GM19328 (cell line): Measurements from ENCODE around the gene MACROD1.

ENCODE experiments used
- ATAC-seq: cut with Tn5 transposase; IDR thresholded peaks from one replicate; pipeline ENCODE4 v1.9.1; 2021; ENCODE audit warnings: mild to moderate bottlenecking, moderate library complexity; ENCODE audit not compliant: unreplicated experiment

Gene MACROD1

DNA sequence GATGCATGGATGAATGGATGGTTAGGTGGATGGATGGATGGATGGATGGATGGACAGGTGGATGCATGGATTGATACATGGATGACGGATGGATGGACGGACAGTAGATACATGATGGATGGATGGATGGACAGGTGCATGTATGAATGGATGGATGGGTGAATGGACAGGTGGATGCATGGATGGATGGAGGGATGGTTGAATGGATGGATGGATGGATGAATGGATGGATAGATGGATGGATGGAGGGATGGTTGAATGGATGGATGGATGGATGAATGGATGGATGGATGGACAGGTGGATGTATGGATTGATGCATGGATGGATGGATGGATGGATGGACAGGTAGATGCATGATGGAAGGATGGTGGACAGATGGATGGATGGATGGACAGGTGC is 51.7 kb downstream of the MACROD1 start:
- ATAC-seq, result no peak

DNA sequence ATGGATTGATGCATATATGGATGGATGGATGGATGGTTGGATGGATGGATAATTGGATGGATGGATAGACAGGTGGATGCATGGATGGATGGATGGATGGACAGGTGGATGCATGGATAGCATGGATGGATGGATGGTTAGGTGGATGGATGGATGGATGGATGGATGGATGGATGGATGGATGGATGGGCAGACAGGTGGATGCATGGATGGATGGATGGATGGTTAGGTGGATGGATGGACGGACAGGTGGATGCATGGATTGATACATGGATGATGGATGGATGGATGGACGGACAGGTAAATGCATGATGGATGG is 52.5 kb downstream of the MACROD1 start:
- no peak for ATAC-seq

DNA sequence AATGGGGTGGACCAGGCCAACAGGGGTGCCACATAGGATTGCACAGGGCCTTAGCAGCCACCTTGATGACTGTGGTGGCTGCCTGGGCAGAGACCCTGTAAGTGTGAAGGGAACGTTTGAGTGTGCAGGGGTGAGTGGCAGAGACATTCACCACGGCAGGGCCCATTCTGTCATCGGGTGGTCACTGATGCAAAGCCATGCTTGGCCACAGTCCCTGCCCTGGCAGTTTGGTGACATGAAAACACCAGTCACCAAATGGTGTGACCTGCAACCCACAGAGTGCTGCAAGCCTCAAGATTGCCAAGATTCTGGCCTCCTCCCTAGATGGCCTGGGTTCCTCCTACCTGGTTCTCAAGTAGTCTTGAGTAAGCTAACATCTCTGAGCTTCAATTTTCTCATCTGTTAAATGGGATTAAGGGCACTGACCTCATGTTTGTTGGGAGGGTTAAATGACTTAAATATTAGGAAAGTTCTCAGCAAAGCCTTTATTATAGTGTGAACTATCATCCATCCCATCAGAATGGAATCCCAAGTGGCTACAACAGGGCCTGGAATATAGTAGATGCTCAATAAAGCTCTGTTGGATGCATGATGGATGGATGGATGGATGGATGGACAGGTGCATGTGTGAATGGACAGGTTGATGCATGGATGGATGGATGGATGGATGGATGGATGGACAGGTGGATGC is 53.0 kb downstream of the MACROD1 start:
- no peak for ATAC-seq

DNA sequence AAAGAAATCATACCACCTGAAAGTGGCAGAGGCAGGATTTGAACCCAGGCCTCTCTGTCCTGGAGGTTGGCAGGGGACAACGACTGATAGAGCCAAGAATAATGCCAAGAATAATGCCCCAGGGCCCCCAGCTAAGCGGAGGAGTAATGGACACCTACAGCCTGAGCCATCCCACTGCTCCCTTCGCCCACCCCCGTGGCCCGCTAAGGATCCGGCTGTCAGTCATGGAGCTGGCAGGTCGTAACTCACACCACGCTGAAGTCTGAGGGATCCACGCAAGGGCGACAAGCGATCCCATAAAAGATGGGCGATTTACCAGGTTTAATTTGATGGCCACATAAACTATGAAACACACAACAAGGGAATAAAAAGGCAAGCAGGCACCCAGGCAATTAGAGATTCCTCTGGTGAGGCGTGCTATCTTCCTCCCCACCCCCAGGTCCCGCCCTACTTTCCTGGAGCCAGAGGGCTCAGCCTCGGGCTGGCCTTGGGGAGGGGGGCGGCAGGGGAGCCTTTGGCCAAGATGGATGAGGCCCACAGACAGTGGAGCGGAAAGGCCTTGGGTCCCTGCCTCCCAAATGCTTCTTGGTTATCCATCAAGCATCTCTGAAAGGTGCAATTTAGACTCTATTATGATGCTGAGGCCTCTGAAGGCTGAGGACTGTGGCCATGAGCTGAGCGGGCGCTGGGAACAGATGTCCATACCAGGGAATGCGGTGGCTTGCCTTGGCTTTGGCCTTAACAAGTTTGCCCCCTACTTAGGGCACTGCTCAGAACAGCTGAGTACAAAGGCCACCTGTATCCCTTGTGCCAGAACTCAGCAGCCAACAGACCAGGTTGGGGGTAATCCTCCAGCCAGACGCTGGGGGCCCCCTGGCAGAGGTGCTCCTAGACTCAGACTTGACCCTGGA is 55.2 kb downstream of the MACROD1 start:
- no peak for ATAC-seq

DNA sequence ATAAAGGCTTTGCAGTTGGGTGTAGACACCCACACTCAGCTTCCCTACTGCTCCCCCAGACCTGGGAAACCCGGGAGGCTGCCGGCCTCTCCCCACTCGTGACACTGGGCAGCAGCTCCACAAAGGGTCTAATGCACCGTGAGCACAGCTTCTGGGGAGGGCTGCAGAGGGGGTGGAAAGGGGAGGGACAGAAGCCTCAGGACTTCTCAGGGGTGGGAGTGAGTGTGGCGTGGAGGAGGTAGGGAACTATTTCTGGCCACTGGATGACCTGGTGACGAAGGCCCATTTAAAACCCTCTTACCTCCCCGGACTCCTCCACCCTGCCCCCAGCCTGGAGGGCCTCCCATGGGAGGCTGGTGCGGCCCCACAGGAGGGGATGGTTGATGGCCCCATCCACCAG is 56.6 kb downstream of the MACROD1 start:
- ATAC-seq, result no peak

DNA sequence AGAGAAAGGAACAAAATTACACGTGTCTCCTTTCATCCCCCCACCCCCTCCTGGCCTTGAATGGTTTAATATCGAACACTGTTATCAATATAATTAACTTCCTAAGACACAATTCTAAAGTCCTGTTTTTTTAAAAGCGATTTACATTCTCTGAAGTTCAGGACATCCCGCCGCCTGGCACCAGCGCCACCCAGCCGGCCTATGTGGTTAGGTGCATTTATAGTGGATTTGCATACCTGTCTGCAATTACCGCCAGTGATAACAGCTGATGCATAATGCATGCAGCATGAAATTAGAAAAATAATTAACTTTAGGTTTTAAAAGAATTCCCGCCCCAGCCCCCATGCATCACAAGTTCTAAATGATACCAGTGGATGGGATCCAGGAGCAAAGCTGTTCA is 58.6 kb downstream of the MACROD1 start:
- ATAC-seq, result no peak

DNA sequence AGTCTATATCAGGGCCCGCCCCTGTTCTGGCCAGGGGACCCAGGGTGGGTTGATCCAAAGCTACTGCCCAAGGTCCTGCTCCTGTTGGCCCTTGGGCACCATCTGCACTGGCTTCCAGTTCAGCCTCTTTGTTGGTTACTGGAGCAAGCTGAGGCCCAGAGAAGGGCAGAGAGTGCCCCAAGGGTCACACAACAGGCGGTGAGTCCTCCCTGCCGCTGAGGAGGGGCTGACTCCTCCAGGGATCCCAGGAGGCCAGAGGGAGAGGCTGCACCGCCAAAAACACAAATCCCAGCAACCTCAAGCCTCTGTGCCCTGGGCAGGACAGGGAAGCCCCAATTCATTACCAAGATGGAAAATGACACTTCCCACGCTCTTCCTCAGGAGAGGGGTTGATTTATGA is 61.3 kb downstream of the MACROD1 start:
- no peak for ATAC-seq

DNA sequence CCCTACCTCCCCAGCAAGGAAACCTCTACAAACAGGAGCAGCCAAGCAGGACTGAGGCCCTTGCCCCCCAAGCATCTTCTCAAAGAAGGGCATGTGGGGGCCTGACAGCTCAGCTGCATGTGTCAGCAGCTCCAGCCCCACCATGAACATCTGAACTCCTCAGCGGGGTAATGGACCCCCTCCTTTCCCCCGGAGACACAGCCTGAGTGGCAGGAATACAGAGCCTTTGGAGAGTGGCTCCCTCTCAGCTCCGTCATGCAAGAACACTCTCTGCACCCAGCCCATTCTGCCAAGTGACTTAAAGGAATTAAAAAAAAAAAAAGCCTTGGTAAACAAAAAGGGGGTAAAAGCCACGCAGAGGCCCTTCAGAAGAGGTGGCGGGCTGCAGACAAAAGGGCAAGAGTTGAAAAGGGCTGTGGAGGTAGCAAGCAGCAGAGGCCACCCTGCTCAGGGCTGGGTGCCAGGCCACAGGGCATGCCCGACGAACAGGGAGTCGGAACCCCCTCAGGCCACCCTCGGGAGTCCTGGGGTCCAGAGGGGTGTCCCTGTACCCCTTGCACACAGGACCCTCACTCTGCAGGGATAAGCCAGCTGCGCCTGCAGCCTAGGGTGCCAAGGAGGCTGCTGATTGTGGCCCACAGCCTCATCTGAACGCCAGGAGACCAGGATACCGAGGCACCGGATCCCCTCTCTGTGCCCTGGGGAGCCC is 62.5 kb downstream of the MACROD1 start:
- ATAC-seq, result no peak

DNA sequence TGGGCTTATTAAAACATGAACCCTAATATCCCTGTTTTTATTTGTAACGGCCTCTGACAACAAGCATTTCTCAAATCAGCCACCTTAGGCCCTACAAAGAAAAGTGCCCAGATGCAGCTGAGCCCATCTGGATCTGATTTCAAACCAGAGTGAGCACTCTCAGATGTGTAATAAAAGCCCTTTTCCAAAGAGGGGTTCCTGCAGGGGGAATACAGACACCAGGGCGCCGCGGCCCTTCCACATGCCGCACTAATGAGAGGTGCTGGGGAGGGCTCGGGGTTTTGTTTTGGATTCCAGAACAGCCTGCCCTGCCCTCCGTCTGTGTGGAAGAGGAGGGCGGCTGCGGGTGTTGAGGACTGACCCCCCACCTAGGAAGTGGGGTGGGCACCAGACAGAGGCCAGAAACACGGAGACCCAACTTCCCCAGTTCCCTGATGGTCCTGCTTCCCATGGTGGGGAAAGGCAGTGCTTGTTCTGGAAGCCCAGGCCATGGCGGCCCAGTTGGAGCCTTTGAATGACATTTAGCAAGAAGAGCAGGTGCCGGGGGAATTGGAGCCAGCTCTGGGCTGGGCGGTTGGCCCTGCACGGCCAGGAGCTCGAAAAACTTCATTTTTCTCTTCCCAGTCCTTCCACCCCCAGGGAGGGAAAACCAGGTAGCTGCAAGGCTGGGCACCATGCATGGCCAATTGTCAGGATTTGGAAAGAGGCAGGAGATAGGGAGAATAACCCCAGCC is 63.7 kb downstream of the MACROD1 start:
- no peak for ATAC-seq

DNA sequence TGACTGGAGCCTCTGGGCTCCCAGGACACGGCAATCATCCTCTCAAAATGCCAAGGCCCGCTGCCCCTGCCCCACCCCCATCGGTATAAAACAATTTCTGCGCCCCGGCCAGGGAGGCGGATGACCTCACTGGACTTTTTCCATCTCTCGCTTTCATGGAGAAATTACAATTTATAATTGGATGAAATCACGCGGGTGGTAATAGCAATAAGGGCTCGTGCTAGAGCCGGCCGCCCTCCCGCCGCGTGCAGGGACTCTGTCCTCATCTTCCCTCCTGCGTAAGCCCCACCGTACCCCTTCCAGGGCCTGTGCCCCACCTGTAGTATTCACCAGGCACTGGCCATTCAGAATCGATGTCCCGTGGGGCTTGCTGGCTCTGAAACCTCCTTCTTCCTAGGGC is 64.5 kb downstream of the MACROD1 start:
- ATAC-seq, result no peak

DNA sequence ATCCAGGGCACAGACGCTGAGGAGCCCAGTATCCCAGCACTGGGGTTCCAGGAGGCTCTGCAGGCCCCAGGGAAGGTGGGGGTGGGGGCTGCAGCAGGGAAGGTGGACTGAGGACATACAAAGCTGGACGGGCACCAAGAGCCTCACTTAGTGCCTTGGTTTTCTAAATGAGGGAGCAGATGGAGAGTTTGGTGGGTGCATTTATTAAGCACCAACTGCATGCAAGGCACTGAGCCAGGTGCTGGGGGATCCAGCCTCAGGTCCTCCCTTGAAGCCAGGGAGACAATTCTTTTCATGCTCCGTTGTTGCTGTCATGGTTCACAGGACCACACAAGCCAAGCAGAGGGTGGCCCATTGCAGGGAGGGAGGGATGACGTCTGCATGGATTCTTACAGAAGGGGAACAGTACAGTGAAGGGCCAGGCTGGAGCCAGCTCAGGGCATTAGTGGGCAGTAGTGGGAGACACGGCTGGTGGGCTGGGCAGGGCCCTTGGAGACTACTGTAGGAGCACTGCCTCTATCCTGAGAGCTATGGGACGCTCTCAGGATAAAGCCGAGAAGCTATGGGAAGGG is 65.0 kb downstream of the MACROD1 start:
- ATAC-seq, result no peak

DNA sequence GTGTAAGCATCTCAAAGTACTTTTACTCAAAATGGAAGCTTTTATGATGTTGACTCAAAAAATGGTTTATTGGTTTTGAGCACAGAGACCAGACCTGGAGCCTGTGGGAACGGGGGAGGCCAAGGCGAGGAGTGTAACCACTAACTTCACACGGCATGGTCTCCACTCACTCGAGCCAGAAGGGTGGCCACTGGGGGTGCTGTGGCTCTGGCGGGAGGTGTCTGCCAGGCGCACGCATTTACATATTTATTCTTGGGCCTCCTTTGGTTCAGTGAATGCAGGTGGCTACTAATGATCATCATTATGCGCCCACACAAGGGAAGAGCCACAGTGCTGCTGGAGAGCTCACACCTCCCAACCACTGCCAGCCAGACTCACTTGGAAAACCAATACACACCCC is 65.6 kb downstream of the MACROD1 start:
- ATAC-seq, result no peak

DNA sequence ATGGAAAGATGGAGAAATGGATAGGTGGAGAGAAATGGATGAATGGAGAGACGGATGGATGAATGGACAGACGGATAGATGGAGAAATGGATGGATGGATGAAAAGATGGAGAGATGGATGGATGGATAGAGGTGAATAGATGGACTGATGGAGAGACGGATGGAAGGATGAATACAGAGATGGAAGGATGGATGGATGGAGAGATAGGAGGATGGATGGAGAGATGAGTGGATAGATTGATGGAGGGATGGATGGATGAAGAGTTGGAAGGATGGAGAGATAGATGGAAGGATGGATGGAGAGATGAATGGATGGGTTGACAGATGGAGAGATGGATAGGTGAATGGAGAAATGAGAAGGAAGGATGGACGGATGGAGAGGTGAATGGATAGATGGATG is 66.5 kb downstream of the MACROD1 start:
- no peak for ATAC-seq

DNA sequence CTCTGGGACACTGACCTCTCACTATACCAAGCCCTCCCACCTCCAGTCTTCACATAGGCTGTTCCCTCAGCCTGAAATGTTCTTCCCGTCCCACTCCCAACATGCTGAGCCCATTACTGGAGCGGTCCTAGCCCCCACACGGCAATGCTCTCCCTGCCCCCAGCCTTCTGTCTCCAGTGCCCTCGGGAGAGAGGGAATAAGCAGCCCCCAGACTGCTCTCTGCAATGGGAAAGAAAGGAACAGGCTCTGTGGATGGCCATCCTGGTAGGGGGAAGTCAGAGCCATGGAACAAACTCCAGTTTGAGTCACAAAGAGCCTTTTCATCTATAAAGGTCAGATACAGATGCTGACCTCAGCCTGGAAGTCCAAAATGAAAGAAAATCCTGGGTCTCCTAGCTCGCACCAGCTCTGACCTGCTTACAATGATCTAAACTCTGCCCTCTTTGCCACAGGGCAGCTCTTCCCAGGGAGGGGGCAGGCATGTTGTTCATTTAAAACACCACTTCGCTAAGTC is 67.5 kb downstream of the MACROD1 start:
- no peak for ATAC-seq

DNA sequence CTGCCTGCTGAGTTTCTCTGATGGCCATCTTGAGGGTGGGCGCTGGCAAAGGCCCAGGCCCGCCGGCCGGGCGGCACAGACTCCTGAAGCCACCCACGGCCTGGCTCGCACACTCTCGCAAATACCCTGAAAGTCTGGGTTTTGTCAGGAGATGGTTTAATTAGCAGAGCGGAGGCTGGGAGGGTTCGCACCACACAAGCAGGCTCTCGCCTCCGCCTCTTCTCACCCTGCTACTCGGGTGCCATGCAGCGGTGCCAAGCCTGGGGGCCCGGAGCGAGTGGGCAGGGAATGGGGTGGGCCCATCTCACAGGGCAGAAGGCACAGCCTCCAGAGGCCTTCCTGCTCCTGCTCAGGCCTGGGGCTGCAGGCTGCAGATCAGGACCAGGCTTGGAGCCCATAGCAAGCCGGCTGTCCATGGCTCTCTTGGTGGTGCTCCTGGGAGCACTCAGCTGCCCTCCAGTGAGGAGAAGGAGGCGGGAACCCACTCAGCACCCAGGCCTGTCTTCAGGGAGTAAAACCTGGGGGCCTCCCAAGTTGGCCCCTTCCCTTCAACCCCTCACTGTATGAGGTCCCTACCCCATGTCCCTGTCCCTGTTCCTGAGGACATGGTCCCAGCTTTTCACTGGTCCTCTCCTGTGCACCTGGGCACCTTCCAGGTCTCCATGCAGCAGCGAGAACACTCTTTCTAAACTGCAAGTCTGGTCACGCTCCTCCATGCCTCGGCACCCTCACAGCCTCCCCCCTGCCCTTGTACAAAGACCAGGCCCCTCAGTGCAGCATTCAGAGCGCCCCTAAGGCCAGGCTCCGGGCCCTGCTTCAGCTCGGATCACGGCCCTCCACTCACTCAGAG is 68.2 kb downstream of the MACROD1 start:
- no peak for ATAC-seq

DNA sequence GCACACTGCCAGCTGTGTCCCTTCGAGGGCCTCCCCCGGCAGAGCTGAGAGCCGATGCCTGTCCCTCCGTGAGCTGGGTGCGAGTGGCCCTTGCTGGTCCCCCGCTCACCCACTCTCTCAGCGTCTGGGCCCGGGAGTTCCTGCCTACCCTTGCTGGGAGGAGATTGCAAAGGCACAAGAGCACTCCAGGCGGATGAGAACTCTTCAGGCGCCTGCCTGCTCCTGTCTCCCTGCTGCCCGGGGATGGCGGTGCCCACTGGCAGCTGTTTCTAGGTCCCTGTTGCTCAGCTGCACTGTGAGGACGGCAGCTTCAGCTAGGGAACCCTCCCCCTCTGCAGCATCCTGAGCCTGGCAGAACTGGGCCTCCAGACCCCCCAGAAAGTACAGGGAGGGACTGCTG is 69.1 kb downstream of the MACROD1 start:
- no peak for ATAC-seq

DNA sequence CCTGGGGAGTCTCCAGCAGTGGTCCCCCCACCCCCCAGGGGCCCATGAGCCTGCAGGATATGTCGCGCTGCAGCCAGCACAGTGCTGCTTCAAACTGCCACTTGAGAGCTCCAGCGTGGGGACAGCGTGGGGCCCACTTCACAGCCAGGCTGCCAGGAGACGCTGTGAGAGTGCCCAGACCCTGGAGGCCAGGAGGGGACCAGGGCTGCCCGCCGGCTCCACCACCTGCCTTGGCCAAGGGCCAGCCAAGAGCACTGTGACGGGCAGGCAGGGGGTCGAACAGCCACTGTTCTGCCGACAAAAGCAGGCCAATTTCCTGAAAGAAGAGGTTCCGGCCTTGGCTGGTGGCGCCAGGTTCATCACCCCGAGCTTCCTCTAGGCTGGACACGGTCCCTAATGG is 70.0 kb downstream of the MACROD1 start:
- ATAC-seq, result no peak

DNA sequence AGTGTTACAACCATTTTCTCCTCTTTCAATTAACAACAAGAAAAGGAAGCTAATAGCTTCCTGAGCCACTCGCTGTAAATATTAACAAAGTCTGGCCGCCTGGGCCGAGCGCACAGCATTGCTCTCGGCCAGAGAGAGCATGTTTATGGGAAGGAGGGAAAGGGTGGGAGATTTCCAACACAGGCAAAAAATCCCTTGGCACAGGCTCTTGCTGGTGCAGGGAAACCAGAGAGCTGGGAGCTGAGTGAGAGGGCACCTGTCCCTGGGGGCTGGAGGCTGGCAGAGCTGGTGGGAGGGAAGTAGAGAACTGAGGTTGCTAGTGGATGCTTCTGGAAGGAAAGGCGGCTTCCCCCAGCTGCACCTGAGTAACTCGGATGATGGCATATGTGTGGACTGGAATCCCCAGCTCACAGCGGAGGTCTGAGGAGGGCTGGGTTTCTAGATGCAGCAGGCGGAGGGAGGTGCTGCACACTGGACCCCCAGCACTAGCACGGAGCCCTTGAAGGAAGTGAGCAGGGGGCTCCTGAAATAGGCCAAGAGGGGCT is 70.6 kb downstream of the MACROD1 start:
- no peak for ATAC-seq

DNA sequence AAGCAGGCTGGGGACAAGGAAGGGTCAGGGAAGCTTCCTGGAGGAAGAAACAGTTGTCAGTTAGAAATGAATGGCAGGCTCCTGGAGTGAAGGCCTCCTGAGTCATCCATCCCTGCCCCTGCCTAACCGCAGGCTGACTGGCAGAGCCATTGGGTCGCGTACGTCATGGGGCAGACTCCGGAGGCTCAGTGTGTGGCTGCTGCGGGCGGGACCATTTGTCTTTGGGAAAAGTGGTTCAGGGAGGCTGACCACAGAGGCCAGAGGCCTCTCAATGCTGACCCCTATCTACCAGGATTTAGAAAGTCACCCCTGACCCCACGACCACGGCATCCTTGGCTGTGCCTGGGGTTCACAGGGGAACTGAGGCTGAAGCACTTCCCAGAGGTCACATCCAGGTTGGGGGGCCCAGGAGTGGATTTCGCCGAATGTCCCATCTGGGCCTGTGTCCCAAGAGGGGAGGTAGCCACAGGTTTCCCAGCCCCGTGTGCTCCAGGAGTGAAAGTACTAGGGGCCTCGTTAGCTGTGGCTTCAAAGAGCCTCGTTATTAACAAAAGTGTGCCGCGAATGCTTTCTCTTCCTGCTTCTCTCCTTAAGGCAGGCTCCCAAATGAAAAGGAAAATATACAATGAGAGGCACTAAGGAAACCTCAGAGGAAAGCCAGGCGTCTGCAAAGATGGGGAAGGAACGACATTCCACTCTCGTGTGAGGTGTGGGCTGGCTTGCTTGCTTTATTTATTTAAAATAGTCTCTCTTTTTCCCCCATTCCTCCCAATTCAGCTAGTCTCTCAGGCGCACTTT is 71.3 kb downstream of the MACROD1 start:
- ATAC-seq, result no peak
